BE2C (cell line): Measurements from ENCODE around the gene MCU.
"Not testable (repeated sequence)": the region's sequence is repeated elsewhere in the genome, so short reads cannot be mapped to it uniquely, and the experiment has no call there.

Experiments
- DNase-seq: peaks from one replicate; pipeline ENCODE4 v3.0.0-alpha.2; 2020
- H3K27me3 ChIP-seq: fragments of 250-450 bp; sonication (Bioruptor Pico); 2 replicates; pipeline ENCODE4 v1.5.1; 2020; ENCODE audit warnings: mild to moderate bottlenecking
- H3K36me3 ChIP-seq: fragments of 250-450 bp; sonication (Bioruptor Pico); 2 replicates; pipeline ENCODE4 v1.5.1; 2020; ENCODE audit warnings: mild to moderate bottlenecking
- H3K4me1 ChIP-seq: fragments of 250-450 bp; sonication (Bioruptor Pico); 2 replicates; pipeline ENCODE4 v1.5.1; 2020
- H3K4me3 ChIP-seq: 2 replicates; pipeline ENCODE4 v1.5.1; 2011; ENCODE audit warnings: low read depth, low read length
- H3K9me3 ChIP-seq: fragments of 250-450 bp; sonication (Bioruptor Pico); 2 replicates; pipeline ENCODE4 v1.5.1; 2020
- TF ChIP-seq, protein P1 (sequence below): IDR thresholded peaks from 2 replicates; pipeline ENCODE4 v1.5.1; 2012; ENCODE audit warnings: mild to moderate bottlenecking, low read depth, low read length

The MCU gene

DNA sequence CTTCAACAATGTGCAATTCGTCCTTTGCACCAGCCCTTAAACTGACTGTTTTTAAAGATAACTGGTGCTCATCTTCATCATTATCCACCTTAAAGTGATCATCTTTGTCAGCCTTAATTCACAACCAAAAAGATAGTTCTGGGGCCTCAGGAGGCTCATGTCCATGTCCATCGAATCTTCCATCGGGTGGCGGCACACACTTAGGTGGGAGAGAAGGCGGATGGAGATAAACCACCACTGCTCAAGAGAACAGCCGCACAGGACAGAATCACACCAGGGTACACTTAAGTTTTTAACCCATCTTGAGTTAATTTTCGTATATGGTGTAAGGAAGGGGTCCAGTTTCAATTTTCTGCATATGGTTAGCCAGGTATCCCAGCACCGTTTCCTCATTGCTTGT is 226.4 kb downstream of the MCU start:
- Histone ChIP-seq H3K4me1 (no peaks in the 10 kb centered on the region), H3K36me3 (no peaks in the 10 kb centered on the region), H3K9me3 (no peaks in the 10 kb centered on the region), H3K4me3 (no peak overlapping the region), H3K27me3 (no peaks in the 10 kb centered on the region)
- TF ChIP-seq, protein P1, sequence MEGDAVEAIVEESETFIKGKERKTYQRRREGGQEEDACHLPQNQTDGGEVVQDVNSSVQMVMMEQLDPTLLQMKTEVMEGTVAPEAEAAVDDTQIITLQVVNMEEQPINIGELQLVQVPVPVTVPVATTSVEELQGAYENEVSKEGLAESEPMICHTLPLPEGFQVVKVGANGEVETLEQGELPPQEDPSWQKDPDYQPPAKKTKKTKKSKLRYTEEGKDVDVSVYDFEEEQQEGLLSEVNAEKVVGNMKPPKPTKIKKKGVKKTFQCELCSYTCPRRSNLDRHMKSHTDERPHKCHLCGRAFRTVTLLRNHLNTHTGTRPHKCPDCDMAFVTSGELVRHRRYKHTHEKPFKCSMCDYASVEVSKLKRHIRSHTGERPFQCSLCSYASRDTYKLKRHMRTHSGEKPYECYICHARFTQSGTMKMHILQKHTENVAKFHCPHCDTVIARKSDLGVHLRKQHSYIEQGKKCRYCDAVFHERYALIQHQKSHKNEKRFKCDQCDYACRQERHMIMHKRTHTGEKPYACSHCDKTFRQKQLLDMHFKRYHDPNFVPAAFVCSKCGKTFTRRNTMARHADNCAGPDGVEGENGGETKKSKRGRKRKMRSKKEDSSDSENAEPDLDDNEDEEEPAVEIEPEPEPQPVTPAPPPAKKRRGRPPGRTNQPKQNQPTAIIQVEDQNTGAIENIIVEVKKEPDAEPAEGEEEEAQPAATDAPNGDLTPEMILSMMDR = no peak
- DNase-seq = no peak

DNA sequence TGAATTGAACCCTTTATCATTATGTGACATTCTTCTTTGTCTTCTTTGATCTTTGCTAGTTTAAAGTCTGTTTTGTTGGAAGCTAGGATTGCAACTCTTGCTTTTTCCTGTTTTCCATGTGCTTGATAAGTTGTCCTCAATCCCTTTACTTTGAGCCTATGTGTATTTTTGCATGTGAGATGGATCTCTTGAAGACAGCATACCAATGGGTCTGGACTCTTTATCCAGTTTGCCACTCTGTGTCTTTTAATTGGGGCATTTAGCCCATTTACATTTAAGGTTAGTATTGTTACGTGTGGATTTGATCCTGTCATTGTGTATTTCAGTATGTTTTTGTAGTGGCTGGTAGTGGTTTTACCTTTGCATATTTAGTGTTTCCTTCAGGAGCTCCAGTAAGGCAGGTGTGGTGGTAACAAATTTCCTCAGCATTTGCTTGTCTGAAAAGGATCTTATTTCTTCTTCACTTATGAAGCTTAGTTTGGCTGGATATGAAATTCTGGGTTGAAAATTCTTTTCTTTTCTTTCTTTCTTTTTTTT is 229.3 kb downstream of the MCU start:
- not testable (repeated sequence) for H3K27me3 ChIP-seq, H3K9me3 ChIP-seq, H3K36me3 ChIP-seq, DNase-seq, H3K4me1 ChIP-seq, H3K4me3 ChIP-seq

DNA sequence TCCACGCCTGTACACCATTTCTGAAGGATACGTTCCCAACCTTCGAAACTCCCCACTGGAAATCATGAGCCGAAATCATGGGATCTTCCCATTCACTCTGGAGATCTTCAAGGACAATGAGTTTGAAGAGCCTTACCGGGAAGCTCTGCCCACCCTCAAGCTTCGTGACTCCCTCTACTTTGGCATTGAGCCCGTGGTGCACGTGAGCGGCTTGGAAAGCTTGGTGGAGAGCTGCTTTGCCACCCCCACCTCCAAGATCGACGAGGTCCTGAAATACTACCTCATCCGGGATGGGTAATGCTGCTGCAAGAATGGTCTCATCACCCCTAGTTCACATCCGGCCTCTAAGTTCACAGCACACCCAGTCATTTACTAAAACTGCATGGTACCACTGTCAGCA is 232.4 kb downstream of the MCU start:
- no peaks in the 10 kb centered on the region for H3K36me3 ChIP-seq
- no peaks in the 10 kb centered on the region for H3K9me3 ChIP-seq
- H3K27me3 ChIP-seq = no peaks in the 10 kb centered on the region
- no peak for DNase-seq
- TF ChIP-seq, protein P1 = no peak
- no peaks in the 10 kb centered on the region for H3K4me1 ChIP-seq
- no peak overlapping the region for H3K4me3 ChIP-seq

DNA sequence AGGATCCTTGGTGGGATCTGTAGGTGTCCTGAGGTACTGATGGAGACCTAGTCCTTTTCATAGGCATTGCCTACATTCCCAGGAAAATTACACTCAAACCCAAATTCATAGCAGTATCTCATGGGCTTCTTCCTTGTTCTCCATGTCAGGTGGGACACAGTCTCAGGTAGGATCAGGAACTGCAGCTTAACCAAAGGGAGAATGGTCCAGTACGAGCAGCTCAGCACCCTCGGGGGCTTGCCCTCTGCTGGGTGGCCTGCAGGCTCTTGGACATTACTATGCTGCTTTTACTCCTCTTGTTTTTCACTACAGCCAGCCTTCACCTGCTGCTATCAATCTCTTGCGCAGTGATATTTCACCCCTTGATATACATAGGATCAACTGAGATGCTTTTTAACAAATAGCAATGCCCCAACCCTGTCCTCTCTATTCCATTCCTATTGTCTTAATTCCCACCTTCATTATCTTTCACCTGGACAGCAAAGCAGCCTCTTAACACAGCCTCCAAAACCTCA is 234.1 kb downstream of the MCU start:
- DNase-seq = no peak
- TF ChIP-seq, protein P1 = no peak
- Histone ChIP-seq H3K4me3 (no peak overlapping the region), H3K4me1 (no peaks in the 10 kb centered on the region), H3K36me3 (no peaks in the 10 kb centered on the region), H3K9me3 (no peaks in the 10 kb centered on the region), H3K27me3 (no peaks in the 10 kb centered on the region)

DNA sequence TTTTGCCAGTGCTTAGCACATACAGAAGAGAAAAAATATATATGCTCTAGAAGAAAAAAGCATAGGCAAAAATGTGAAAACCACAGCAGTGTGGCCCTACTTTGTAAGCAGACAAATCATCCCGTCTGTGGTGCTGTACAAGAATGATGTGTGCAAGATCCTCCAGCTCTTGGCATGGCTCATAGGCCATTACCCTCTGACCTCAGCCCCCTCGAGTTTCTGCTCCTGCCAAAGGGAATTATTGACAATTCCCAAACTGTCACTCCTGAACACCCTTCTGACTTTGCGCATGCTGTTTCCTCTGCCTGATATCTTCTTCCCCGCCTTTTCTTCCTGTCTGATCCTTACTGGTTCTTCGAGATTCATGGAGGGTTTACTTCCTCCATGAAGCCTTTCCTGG is 235.5 kb downstream of the MCU start:
- no peaks in the 10 kb centered on the region for H3K27me3 ChIP-seq
- no peak overlapping the region for H3K4me3 ChIP-seq
- no peaks in the 10 kb centered on the region for H3K4me1 ChIP-seq
- H3K9me3 ChIP-seq = no peaks in the 10 kb centered on the region
- no peak for DNase-seq
- no peaks in the 10 kb centered on the region for H3K36me3 ChIP-seq
- TF ChIP-seq, protein P1 = no peak

DNA sequence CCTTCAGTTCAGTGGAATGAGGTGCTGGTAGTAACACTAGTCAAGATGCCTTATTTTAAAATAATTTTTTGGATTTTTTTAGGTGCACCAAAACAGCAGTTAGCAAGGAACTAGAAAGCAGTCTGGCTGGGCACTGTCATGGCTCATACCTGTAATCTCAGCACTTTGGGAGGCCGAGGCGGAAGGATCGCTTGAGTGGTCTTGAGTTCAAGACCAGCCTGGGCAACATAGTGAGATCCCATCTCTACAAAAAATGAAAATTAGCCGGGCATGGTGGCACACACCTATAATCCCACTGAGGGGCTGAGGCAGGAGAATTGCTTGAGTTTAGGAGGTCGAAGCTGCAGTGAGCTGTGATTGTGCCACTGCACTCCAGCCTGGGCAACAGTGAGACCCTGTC is 236.9 kb downstream of the MCU start:
- TF ChIP-seq, protein P1 = no peak
- no peaks in the 10 kb centered on the region for H3K9me3 ChIP-seq
- no peak overlapping the region for H3K4me3 ChIP-seq
- no peaks in the 10 kb centered on the region for H3K36me3 ChIP-seq
- no peaks in the 10 kb centered on the region for H3K4me1 ChIP-seq
- no peak for DNase-seq
- no peaks in the 10 kb centered on the region for H3K27me3 ChIP-seq

DNA sequence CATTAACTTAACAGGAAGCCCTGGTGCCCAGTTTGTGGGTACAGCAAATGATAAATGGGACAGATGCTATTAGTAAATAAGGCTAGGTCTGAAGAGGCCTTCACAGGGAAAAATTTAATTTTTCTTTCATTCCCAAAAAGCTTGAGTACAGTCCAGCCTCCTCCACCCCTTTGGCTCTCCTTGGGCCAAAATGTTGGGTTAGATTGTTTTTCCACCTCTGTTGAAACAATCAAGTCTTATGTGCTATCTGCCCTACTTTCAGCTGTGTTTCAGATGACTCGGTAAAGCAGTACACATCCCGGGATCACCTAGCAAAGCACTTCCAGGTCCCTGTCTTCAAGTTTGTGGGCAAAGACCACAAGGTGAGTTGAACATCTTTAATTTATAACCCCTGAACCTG is 238.3 kb downstream of the MCU start:
- H3K9me3 ChIP-seq = no peaks in the 10 kb centered on the region
- no peak for DNase-seq
- TF ChIP-seq, protein P1 = no peak
- no peaks in the 10 kb centered on the region for H3K4me1 ChIP-seq
- H3K27me3 ChIP-seq = no peaks in the 10 kb centered on the region
- no peak overlapping the region for H3K4me3 ChIP-seq
- no peaks in the 10 kb centered on the region for H3K36me3 ChIP-seq
